ENCODE measurements around the gene TNFSF18.

GRCh38 chr1:173094541-173094940 lies 43.8 kb upstream of the TNFSF18 start:
- TF ChIP-seq CTCF (IDR thresholded peaks at IDR 0.05) (no peak), POLR2A (IDR thresholded peaks at IDR 0.05) (no peak), POLR2AphosphoS5 (IDR thresholded peaks at IDR 0.05) (no peak)

All from breast epithelium (tissue), 3 donors.